HEK293 (cell line): Measurements from ENCODE around the gene NPHP1.
"Not testable (repeated sequence)": the region's sequence is repeated elsewhere in the genome, so short reads cannot be mapped to it uniquely, and the experiment has no call there.

Source experiments
- SETDB1 ChIP-seq: IDR thresholded peaks from one replicate; pipeline ENCODE4 v1.6.1; 2017; ENCODE audit warnings: mild to moderate bottlenecking, low read length, moderate library complexity, mixed read lengths; ENCODE audit not compliant: insufficient read length
- TCF7L2 ChIP-seq: IDR thresholded peaks from 2 replicates; pipeline ENCODE4 v1.6.1; 2011; ENCODE audit warnings: low read depth, mild to moderate bottlenecking, inconsistent platforms, low read length, moderate library complexity, borderline replicate concordance
- ZNF174 ChIP-seq: fragments of 450-650 bp; formaldehyde crosslinking; IDR thresholded peaks from 2 replicates; pipeline ENCODE4 v1.5.0; 2017; ENCODE audit warnings: missing biosample characterization, mild to moderate bottlenecking, missing genetic modification characterization
- ZNF274 ChIP-seq, 2 experiments: fragments of 200-500 bp in 1 of 2; fragments of 450-650 bp in 1 of 2; sonication (Bioruptor generic) in 1 of 2; formaldehyde crosslinking in 1 of 2; IDR thresholded peaks; 2 replicates each; pipeline versions ENCODE4 v1.5.1 to v1.6.1; 2014 to 2016; ENCODE audit warnings: borderline replicate concordance in 1 of 2, inconsistent platforms in 1 of 2, low read length in 1 of 2, missing biosample characterization in 1 of 2, missing genetic modification characterization in 1 of 2
- ZNF416 ChIP-seq: fragments of 450-650 bp; formaldehyde crosslinking; IDR thresholded peaks from 2 replicates; pipeline ENCODE4 v1.5.1; 2016; ENCODE audit warnings: missing biosample characterization, missing genetic modification characterization
- ZNF600 ChIP-seq: fragments of 450-650 bp; formaldehyde crosslinking; IDR thresholded peaks from 2 replicates; pipeline ENCODE4 v1.5.1; 2016; ENCODE audit warnings: missing biosample characterization, missing genetic modification characterization
- TF ChIP-seq, protein P1 (sequence below): fragments of 450-650 bp; formaldehyde crosslinking; IDR thresholded peaks from 2 replicates; pipeline ENCODE4 v1.5.1; 2016; ENCODE audit warnings: missing biosample characterization, missing genetic modification characterization
- TF ChIP-seq, protein P2 (sequence below): fragments of 450-650 bp; formaldehyde crosslinking; IDR thresholded peaks from 2 replicates; pipeline ENCODE4 v1.5.1; 2016; ENCODE audit warnings: missing biosample characterization, missing genetic modification characterization
- TF ChIP-seq, protein P3 (sequence below): fragments of 450-650 bp; formaldehyde crosslinking; IDR thresholded peaks from 2 replicates; pipeline ENCODE4 v1.5.1; 2016; ENCODE audit warnings: missing biosample characterization, missing genetic modification characterization, low read depth

DNA sequence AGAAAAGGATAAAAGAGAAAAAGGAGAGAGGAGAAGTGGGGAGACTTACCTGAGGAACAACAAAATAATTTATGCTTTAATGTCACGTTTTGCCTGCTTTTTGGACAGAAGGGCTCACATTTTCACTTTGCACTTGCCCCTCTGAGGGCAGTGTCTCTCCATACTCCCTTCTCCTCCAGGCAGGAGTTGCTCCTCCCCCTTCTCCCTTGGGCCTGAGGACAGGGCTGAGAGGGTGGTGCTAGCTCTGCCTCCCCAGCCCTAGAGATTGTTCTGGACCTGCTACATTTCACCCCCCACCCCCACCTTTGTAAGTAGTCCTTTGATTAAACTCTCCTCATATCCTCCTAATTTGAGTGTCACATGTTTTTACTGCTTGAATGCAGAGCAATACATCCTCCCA lies 25.1 kb upstream of the NPHP1 start:
- TF ChIP-seq, protein P1, sequence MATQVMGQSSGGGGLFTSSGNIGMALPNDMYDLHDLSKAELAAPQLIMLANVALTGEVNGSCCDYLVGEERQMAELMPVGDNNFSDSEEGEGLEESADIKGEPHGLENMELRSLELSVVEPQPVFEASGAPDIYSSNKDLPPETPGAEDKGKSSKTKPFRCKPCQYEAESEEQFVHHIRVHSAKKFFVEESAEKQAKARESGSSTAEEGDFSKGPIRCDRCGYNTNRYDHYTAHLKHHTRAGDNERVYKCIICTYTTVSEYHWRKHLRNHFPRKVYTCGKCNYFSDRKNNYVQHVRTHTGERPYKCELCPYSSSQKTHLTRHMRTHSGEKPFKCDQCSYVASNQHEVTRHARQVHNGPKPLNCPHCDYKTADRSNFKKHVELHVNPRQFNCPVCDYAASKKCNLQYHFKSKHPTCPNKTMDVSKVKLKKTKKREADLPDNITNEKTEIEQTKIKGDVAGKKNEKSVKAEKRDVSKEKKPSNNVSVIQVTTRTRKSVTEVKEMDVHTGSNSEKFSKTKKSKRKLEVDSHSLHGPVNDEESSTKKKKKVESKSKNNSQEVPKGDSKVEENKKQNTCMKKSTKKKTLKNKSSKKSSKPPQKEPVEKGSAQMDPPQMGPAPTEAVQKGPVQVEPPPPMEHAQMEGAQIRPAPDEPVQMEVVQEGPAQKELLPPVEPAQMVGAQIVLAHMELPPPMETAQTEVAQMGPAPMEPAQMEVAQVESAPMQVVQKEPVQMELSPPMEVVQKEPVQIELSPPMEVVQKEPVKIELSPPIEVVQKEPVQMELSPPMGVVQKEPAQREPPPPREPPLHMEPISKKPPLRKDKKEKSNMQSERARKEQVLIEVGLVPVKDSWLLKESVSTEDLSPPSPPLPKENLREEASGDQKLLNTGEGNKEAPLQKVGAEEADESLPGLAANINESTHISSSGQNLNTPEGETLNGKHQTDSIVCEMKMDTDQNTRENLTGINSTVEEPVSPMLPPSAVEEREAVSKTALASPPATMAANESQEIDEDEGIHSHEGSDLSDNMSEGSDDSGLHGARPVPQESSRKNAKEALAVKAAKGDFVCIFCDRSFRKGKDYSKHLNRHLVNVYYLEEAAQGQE (tag by site-specific recombination) = not testable (repeated sequence)
- not testable (repeated sequence) for TF ChIP-seq TCF7L2; ZNF174 (tag by site-specific recombination); ZNF416 (tag by site-specific recombination); ZNF274 (IDR thresholded peaks at IDR 0.05; ENCODE audit: low read length); ZNF274 (tag by site-specific recombination; IDR thresholded peaks at IDR 0.05; ENCODE audit: borderline replicate concordance); ZNF600; SETDB1
- TF ChIP-seq, protein P2, sequence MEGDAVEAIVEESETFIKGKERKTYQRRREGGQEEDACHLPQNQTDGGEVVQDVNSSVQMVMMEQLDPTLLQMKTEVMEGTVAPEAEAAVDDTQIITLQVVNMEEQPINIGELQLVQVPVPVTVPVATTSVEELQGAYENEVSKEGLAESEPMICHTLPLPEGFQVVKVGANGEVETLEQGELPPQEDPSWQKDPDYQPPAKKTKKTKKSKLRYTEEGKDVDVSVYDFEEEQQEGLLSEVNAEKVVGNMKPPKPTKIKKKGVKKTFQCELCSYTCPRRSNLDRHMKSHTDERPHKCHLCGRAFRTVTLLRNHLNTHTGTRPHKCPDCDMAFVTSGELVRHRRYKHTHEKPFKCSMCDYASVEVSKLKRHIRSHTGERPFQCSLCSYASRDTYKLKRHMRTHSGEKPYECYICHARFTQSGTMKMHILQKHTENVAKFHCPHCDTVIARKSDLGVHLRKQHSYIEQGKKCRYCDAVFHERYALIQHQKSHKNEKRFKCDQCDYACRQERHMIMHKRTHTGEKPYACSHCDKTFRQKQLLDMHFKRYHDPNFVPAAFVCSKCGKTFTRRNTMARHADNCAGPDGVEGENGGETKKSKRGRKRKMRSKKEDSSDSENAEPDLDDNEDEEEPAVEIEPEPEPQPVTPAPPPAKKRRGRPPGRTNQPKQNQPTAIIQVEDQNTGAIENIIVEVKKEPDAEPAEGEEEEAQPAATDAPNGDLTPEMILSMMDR (tag by site-specific recombination) = not testable (repeated sequence)
- TF ChIP-seq, protein P3, sequence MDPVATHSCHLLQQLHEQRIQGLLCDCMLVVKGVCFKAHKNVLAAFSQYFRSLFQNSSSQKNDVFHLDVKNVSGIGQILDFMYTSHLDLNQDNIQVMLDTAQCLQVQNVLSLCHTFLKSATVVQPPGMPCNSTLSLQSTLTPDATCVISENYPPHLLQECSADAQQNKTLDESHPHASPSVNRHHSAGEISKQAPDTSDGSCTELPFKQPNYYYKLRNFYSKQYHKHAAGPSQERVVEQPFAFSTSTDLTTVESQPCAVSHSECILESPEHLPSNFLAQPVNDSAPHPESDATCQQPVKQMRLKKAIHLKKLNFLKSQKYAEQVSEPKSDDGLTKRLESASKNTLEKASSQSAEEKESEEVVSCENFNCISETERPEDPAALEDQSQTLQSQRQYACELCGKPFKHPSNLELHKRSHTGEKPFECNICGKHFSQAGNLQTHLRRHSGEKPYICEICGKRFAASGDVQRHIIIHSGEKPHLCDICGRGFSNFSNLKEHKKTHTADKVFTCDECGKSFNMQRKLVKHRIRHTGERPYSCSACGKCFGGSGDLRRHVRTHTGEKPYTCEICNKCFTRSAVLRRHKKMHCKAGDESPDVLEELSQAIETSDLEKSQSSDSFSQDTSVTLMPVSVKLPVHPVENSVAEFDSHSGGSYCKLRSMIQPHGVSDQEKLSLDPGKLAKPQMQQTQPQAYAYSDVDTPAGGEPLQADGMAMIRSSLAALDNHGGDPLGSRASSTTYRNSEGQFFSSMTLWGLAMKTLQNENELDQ (tag by site-specific recombination) = not testable (repeated sequence)
